Cardiac septum (tissue), 1 donor: Measurements from ENCODE around the gene OR4D11. TPM values are rescaled to one million over a fixed set of nuclear protein-coding genes. Genes with fewer than 3 reads are reported as not detected.
"Not testable (repeated sequence)": the region's sequence is repeated elsewhere in the genome, so short reads cannot be mapped to it uniquely, and the experiment has no call there.

ENCODE experiments used
- DNase-seq: peaks from one replicate; pipeline ENCODE4 v3.0.0-alpha.2; 2020; ENCODE audit warnings: low spot score
- intact Hi-C: fragments of 100-400 bp; cut with DNase I; formaldehyde crosslinking; loops from one replicate; pipeline ENCODE4 v1.14.0; 2022
- long read RNA-seq: library from polyadenylated mRNA; unstranded; transcript quantifications from one replicate; pipeline ENCODE4 v2.0.0, GENCODE V29; 2021
- total RNA-seq: library from RNA; stranded (reverse); fragmentation: NEBNext Ultra II Directional; extraction: Animal tissue kit (Norgen Biotek cat#: 25700); gene quantifications from one replicate; pipeline ENCODE4 v1.2.1, GENCODE V29; 2021
- donor health status: DM: no; HTN: no; CAD: no.

The OR4D11 gene
- total RNA-seq = not detected
- long read RNA-seq = 0 reads

DNA sequence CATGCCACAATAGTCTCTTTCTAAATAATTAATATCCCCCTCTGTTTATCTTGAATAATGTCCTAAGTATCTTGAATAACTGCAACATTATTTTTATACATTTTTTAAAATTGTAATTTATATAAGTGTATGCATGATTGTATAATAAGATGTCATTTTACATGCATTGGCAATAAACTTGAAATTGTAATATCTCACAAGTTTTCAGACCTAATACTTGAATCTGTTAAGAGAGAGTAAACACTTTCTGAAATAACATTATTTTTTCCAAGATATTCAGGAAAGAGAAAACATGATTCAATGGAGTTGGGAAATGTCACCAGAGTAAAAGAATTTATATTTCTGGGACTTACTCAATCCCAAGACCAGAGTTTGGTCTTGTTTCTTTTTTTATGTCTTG lies at the start of gene OR4D11:
Gene OR4D11, plus strand, starts transcription at position 301 of the 400 bp plus-strand sequence. Its CDS starts 0 bp downstream, at position 301.
- DNase-seq = no peak
- intact Hi-C loops = no loop called here

DNA sequence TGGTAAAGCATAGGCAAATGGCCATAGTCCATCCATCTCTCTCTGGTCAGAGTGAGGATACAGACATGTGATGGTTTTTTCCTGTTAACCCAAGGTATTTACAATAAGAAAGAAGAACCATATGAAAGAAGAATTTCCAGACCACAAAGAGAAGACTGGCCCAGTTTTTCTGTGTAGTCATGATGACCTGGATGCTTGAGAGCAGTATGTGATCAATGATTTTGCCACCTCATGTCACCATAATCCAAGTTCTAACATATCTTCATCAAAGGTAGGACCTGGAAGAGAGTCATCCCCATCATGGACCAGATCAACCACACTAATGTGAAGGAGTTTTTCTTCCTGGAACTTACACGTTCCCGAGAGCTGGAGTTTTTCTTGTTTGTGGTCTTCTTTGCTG lies 46.7 kb upstream of the OR4D11 start, which contains the start of gene OR4D6:
Gene OR4D6, plus strand, starts transcription at position 301 of the 400 bp plus-strand sequence. Its CDS starts 0 bp downstream, at position 301.
- intact Hi-C loops = no loop called here

DNA sequence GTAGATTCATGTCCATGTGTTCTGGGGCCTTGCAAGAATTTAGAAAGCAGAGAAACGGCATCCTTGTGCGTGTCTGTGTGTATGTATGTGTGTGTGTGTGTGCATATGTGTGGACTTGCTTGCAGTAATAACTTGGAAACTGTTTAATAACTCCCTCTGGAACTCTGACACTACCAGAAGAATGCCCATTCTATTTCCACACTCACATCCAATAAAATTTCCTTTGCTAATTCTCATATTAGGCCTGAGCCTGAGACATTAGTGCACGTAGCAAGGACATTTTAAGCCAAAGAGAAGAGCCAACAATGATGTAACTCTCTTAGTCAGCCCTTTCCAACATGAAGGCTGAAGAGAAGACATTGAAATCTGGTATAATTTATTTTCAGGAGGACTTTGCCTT lies 43.5 kb upstream of the OR4D11 start:
- intact Hi-C loops = no loop called here
- DNase-seq = no peak

More for the DNA sequence above, 46.7 kb upstream of the OR4D11 start, which contains the start of gene OR4D6:
- no peak for DNase-seq

DNA sequence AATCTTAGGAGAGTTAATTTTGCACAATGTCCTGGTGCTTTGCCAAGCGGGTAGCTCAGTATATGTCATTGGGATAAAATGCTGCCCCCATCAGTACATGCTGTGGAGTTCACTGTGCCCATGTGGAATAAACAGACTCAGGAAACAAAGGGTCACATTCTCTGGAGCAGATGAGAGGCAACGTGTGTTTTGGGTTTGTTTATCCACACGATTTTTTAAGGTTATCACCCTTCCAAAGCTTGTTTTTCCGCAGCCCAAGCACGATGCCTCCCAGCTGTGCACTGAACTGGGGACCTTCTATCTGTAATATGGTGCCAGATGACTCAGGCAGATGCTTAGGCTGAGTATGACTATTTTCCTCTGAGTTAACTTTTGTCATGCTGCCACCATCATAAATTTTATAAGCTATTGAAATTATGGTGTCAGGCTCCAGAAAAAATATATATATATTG lies 40.2 kb upstream of the OR4D11 start:
- intact Hi-C loops = no loop called here
- no peak for DNase-seq

DNA sequence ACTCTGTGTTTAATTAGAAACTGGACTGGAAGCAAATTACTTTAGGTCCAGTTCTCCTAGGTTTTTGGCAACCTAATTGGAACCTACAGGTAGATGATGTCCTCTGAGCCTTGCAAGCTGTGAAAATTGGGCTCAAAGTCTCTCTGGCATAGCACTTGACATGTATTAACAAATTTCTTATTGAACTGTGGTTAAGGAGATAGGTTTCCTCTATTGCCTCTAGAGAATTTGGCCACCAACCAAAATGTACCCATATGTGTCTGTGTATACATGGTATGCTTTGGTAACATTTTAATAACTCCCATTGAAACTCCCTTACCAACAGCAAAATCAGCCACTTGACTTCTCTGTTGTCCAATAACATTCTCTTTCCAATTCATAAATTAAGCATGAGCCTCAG lies 30.4 kb upstream of the OR4D11 start, which contains the start of gene OR4D10:
Gene OR4D10, plus strand, starts transcription at position 301 of the 400 bp plus-strand sequence. CDS start 4,115 bp downstream, outside the sequence.
- no peak for DNase-seq
- intact Hi-C loops = no loop called here

DNA sequence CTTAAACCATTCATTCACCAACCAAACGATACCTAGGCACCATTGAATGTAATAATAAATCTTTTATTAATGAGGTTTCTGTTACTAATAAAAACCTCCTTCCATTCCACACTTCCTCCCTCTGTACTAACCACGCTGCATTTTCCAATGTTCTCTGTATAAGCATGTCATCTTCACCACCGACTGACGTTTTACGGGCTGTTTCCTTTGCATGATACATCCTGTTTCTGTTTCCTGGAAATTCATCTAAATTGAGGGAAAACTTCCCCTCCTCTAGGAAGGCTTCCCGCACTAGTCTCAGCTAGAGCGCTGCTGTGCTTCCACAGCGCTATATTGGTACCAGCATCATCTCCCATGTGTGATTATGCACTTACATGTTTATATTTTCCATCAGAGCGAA lies 28.2 kb upstream of the OR4D11 start:
- intact Hi-C loops = no loop called here
- DNase-seq = no peak

DNA sequence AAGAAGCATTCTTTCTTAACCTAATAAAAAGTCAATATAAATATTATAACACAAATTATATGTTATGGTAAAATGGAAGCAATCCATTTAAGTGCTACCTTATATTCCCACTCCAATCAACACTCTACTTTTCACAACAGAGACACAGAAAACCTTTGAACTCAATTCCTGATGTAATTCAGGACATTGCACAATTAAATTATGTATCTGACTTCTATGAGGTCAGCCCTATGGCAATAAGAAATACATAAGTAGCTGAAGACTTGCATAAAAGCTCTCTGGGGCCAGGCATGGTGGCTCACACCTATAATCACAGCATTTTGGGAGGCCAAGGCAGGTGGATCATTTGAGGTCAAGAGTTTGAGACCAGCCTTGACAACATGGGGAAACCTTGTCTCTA lies 23.5 kb upstream of the OR4D11 start:
- intact Hi-C loops = no loop called here
- no peak for DNase-seq

DNA sequence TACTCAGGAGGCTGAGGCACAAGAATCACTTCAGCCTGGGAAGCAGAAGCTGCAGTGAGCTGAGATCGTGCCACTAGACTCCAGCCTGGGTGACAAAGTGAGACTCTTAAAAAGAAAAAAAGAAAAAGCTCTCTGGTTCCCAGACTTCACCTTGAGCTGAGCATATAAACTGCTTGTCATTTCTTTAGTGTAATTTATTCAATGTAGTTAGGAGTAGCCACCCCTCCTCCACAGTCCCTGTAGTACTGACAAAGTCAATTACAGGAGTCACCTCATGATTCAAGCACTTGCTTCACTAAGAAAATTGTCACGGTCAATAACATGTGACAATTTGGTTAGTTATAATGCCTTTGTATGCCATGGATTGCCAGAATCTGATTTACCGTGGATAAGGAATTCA lies 23.0 kb upstream of the OR4D11 start:
- DNase-seq = no peak
- intact Hi-C loops = no loop called here

DNA sequence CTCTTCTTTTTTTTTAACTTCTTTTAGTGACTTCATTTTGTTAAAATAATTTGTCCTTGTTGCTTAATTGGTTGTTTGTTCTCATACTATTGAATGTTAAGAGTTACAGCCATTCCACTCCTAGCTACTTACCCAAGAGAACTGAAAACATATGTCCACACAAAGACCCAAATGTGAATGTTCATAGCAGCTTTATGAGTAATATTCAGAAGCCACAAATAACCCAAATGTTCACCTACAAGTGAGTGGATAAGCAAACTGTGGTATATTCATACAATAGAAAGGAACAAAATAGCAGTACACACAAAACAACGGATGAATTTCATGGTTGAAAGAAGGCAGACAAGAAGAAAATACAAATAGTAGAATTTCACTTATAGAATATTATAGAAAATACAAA lies 1.4 kb upstream of the OR4D11 start:
- intact Hi-C loops = no loop called here
- no peak for DNase-seq

DNA sequence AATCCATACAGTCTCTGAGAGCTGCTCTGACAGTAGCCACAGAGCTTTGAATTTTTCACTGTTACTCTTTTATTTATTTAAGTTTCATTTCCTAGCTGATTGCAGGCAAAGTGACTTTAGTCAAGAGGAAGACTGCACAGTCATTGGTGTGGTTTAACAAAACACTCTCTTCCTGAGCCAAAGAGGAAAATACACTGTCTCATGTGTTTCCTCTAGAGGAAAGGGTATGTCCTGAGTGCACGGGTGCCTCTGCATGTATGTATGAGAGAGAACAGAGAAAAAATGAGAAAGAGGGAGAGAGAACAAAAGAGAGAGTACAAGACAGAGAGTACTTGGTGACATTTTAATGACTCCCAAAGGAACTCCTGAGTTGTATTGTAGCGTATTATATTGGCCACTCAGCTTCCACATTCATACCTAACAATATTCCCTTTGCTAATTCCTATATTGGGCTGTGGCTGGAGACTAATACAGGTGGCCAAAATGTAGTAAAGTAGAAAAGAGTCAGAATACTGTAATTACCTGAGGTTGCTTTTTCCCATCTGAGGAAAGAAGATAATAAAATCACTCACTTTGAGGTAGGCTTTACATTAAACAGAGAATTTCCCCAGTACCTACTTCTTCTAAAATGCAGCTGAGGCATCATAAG lies 7.7 kb downstream of the OR4D11 start, which contains the start of gene OR4D9:
Gene OR4D9, plus strand, starts transcription at position 599 of the 649 bp plus-strand sequence. CDS start 3,374 bp downstream, outside the sequence.
- no peak for DNase-seq
- intact Hi-C loops = no loop called here

DNA sequence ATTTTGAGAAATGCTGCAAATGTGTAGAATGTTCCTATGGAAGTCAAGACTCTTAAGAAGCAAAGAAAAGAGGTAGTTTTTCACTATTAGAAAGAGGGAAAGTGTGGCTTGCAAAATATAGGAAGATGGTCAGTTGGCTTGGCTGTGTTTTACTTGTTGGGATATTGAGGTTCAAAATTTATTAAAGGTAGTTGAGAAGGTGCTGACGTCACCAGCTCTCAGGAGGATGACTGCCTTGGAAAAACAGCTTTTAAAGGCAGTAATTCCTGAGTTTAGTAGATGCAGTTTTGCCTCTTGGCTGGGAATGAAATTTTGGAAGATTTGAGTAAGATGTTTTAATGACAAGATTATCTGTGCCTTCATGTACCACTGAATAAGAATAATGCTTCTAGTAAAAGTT lies 8.3 kb downstream of the OR4D11 start:
- intact Hi-C loops = no loop called here
- DNase-seq = no peak

DNA sequence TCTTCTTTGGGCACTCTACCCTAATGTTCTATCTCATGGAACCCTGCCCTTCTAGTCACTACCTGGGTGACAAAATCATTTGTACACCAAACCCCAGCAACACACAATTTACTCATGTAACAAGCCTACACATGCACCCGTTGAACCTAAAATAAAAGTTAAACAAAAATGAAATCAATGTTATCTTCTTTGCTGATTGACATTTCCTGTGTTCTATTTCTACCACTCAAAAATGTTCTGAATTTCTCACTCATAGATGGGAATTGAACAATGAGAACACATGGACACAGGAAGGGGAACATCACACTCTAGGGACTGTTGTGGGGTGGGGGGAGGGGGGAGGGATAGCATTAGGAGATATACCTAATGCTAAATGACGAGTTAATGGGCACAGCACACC lies 16.8 kb downstream of the OR4D11 start:
- intact Hi-C loops, DNase-seq: not testable (repeated sequence)

DNA sequence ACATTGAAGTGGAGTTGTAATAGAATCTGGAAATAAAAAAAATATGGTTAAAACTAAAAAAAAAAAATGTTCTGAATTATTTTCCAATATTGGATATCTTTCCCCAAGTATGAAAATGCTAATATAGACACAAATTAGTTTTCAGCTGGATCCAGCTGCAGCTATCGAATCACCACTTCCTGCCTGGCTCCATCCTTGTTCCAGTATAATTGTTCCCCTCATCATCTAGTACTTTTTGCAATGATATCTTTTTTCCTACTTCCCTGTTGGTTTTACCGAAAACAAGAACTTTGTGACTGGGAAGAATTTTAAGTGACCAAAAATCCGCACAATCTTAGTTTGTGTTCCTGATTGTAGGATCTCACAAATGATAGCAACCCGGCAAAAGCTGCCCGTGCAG lies 17.4 kb downstream of the OR4D11 start:
- intact Hi-C loops = no loop called here

DNA sequence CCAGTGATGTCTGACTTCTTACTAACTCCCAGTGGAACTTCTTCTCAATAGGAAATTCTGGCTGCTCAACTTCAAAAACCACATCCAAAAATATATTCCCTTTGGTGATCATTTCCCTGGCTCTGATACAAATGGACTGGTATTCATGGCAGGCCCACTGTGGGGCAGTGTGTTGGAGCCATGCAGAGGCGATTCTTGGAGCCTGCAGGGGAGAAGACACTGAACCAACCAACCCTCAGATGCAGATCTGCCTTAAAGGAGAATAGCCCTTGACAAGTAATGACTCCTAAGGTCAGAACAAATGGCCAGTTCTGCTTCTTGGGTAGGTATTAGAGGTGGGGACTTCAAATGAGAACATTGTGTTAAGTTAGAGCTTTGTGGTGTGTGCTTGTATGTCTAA lies 20.2 kb downstream of the OR4D11 start:
- DNase-seq = no peak
- intact Hi-C loops = no loop called here

More for the DNA sequence above, 17.4 kb downstream of the OR4D11 start:
- no peak for DNase-seq

DNA sequence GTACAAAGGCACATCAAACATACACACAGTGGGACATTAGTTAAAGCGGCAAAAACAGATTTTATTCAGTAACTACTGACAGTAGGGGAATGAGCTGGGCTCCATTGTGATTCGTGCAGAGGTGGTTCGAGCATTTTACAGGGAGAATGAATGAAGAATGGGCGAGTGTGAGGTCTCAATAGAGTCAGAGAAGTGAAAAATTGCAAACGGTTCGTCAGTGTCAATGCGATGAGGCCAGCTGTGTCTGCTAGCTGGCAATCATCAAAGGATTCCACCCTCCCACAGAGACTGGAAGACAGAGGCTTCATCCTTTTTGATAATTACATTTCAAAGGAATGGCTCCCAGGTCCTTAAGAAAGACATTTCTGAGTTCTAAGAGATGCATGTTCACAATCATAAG lies 25.3 kb downstream of the OR4D11 start:
- intact Hi-C loops = no loop called here
- DNase-seq = no peak

DNA sequence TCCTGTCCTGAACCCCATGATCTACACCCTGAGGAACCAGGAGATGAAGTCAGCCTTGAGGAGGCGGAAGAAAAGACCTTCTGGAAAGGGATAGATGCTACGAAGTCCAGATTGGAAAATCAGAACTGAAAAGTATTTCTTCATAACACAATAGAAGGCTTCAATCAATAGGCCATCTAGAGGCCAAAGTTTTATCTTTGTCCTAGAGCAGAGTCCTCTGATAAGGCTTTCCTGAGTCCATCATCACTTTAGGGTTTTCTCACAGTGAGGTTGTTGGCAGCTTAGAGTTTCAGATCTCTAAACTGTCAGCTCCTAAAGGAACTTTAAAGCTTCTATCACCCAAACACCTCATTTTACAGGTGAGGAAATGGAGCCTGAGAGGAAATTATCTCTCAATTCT lies 29.2 kb downstream of the OR4D11 start:
- intact Hi-C loops = no loop called here
- DNase-seq = no peak

DNA sequence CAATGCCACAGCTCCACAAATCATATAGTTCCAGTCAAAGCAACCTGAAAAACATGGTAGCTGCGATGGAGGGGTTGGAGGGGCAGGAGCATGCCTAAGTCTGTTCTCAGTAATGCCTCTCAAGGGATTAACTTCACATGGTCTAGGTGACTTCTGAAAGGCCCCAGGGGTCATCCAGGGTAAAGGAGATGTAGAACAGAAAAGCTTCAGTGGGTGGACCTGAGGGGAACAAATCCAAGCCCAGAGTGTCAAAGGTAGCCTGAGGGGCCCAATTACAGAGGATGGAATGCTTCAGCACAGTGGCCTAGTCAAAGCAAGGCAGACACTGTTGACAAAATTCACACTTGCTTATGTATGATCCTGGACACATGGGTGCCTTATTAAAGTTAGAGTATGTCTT lies 31.3 kb downstream of the OR4D11 start:
- intact Hi-C loops = no loop called here
- no peak for DNase-seq

DNA sequence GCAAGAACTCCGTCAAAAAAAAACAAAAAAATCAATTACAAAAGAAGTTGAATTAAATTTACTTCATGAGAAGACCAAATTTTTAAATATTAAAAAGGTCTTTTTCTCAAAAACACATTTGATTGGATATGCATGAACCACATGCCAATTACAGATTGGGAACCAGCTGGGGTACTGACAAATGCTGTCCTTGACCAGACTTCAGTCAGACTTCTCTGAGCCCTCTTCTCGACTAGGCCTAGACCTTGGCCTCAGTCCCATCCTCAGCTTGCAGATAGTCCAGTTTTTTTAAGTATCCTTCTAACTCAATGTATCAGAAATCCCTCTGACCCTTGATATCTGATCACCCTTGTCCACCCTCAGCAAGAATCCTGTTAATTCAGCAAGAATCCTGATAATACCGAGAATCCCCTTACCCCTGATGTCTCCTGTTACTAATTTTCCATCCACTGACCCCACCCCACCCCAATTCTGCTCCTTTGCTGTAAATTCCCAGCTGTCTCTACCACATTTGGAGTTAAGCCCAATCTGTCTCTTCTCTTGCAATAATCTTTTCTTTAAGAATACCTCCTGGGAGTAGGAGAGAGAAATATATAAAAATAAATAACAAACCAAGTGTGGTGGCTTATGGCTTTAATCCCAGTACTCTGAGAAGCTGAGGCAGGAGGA lies 38.9 kb downstream of the OR4D11 start:
- no peak for DNase-seq
- intact Hi-C loops = no loop called here

DNA sequence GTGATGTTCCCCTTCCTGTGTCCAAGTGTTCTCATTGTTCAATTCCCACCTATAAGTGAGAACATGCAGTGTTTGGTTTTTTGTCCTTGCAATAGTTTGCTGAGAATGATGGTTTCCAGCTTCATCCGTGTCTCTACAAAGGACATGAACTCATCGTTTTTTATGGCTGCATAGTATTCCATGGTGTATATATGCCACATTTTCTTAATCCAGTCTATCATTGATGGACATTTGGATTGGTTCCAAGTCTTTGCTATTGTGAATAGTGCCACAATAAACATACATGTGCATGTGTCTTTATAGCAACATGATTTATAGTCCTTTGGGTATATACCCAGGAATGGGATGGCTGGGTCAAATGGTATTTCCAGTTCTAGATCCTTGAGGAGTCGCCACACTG lies 40.3 kb downstream of the OR4D11 start:
- DNase-seq, intact Hi-C loops: not testable (repeated sequence)

DNA sequence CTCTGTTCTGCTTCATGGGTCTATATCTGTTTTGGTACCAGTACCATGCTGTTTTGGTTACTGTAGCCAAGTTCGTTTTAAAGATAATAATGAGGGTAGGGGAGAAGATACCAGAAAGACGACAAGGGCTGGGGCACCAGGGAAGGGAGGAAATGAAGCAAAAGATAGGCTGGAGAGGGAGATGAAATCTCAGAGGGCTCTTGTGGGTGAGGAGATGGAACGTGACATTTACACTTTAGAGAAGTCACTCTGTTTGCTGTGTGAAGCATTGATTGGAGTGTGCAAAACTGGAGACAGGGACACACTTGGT lies 41.4 kb downstream of the OR4D11 start:
- intact Hi-C loops = no loop called here
- no peak for DNase-seq
